ENCODE data around the gene NFATC1. TPM values are rescaled to one million over a fixed set of nuclear protein-coding genes. Genes with fewer than 3 reads are reported as not detected.
A peak's percentile ranks its signal among the peaks of the same experiment; 100 is the strongest.

NFATC1 gene
- total RNA-seq, 2 donors from 2014 or later: 89.4 to 94.8 TPM

DNA sequence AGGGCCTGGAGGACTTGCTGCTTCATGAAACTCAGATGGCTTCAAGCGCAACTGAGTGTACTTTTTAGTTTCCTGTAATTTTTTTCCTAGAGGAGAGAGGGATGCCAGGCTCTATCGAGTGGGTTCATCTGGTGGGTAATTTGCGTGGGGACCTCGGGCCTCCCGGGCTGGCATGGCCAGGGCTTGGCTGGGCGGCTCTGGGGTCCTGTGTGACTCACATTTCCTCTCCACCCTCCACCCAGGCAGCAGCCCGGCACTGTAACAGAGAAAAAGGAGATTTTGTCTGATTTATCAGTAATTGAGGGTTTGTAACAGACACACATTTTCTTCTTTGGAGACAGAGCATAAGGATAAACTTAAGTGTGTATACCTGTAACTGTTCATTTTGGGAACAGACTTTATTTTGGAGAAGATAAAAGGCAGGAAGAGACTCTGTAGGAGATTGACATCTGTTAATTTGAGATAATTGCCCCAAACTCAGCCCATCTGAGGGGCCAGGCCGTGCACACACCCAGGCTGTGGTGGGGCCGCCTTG lies 64.3 kb downstream of the NFATC1 start:
- Mint-ChIP-seq H3K27ac (peak overlapping the region; percentile 85 to 94), H3K36me3 (peaks cover 0 to 4% of the 10 kb centered on the region in 2 donors)

DNA sequence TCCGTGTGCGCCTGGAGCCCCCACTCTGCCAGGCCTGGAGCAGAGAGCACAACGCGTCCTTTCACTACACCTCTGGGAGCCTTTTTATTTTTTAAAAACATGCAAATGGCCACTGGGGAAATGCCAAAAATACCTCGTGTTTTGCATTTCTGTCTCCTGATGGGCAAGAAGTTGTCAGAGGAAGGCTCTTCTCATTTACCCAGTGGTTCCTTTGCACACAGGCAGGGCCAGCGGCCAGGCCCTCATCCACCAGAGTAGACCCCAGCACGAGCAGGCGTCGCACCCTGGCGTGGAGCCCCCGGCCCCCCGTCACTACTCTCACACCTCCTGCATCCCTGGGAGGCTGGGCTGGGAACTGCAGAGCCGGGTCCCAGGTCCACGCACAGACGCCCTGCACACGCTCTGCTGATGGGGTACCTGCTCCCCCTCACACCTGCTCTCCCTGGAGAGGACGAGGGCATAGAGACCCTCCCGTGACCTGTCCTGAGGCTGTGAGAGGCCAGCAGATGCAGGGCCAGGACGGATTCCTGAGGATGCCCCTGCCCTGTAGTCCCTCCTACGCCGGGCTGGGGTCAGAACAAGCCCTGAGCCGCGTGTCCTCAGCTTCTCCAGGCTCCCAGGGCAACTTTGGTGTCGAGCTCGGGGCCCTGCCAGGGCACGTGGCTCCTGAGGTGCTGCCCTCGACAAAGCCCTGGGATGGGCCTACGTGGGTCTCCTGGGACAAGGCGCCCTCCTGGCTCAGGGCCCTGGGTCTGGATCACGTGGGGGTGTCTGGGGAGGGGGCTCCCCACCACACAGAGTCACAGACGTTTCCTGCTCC lies 65.0 kb downstream of the NFATC1 start:
- H3K36me3 Mint-ChIP-seq: peaks cover 0 to 4% of the 10 kb centered on the region in 2 donors
- H3K27ac Mint-ChIP-seq: peak overlapping the region; percentile 85 to 94
- no peaks in the 10 kb centered on the region for H3K9me3 Mint-ChIP-seq
- no peak for ATAC-seq
- no peak for DNase-seq (ENCODE audit: low spot score in 2 of 2)

More for the DNA sequence above, 64.3 kb downstream of the NFATC1 start:
- H3K9me3 Mint-ChIP-seq: no peaks in the 10 kb centered on the region
- DNase-seq (ENCODE audit: low spot score in 2 of 2) (no peak), ATAC-seq (no peak)

DNA sequence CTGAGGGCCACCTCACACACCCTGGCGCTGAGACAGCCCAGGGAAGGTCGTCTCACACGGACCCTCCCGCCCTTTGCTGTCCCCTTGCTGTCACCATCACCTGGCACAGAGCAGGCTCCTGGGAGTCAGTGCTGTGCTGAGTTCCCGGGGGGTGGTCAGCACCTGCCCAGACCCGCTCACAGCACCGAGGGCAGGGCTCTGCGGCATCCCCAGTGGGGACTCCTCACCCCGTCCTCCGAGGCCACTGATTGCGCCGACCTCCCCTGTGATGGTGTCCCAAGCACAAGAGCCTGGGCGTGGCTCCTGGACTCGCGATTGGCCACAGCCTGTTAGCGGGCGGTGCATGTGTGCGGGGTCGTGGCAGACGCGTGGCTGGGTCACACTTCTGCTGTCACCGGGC lies 65.9 kb downstream of the NFATC1 start:
- H3K9me3 Mint-ChIP-seq: no peaks in the 10 kb centered on the region
- H3K36me3 Mint-ChIP-seq: peaks cover 1 to 4% of the 10 kb centered on the region in 2 donors
- DNase-seq (ENCODE audit: low spot score in 2 of 2) (no peak), ATAC-seq (no peak)
- peak overlapping the region; percentile 40 to 62 for H3K27ac Mint-ChIP-seq

DNA sequence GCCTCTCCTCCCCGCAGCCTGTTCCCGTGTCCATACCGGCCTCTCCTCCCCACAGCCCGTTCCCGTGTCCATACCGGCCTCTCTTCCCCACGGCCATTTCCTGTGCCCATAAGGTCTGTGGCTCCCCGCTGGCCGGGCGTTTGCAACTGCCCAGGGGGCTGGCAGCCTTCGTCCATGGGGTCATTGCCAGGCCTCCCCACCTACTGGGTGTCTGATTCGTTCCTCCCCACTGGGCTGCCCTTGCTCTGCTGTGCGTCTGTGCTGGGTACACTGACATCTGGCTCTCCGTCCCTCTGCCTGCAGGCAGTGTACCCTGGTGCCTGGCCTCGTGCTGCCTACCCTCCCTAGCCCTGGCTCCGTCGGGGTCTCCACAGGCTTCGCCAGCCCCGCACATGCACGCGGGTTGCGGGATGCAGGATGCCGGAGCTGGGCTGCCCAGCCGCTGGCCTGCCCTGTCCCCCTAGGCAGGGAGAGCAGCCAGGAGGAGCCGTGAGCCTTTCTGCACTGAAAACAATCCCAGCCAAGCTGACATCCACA lies 67.8 kb downstream of the NFATC1 start:
- peak overlapping the region in 1 of 2 donors; percentile 46 for H3K27ac Mint-ChIP-seq
- H3K9me3 Mint-ChIP-seq: no peaks in the 10 kb centered on the region
- peaks cover 4 to 7% of the 10 kb centered on the region in 2 donors for H3K36me3 Mint-ChIP-seq
- ATAC-seq (no peak), DNase-seq (ENCODE audit: low spot score in 2 of 2) (no peak)

DNA sequence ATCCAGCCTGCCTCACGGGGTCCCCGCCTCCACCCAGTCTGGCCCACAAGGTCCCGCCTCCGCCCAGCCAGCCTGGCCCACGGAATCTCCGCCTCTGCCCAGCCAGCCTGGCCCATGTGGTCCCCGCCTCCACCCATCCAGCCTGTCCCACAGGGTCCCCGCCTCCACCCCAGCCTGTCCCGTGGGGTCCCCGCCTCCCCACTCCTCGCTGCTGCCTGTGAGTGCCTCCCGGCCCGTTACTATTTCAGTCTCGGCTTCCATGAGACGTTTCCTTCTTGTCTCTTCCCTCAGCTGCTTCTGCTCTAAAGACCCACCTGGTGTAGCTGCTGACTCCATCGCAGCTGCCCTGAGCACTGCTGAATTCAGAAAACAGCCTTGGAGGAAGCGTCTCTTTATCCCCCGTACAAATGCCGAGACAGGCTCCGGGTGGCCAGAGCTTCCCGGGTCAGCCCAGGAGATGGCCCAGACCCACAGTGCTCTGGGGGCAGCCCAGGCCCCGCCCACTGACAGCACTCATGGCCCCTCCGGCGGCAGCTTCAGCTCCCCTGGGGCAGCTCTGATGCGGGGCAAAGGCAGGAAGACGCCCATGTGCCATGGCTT lies 69.8 kb downstream of the NFATC1 start:
- Mint-ChIP-seq H3K36me3 (peaks cover 0 to 11% of the 10 kb centered on the region in 2 donors), H3K27ac (peak overlapping the region; percentile 72 to 79), H3K9me3 (no peaks in the 10 kb centered on the region)
- DNase-seq (ENCODE audit: low spot score in 2 of 2): no peak
- ATAC-seq: peak in 1 of 2 donors; percentile 24

DNA sequence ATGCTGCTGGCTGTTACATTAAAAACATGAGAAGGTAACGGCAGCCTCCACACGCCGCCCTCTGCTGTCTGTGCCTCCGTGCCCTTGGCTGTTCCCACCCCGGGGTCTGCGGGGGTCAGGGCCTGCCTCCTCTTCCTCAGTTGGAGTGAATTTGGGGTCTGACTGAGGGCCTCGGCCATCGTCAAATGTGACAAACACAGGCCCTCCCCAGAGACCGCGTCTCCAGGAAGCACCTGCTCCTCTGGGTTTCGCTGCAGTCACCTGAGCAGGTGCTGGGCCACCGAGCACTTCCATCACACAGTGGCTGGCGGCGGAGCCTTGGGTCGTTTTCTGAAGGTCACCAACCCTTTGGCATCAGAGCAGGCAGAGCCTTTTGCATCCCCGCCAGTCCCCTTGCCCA lies 70.9 kb downstream of the NFATC1 start:
- Mint-ChIP-seq H3K36me3 (peaks cover 10 to 13% of the 10 kb centered on the region in 2 donors), H3K27ac (peak overlapping the region; percentile 74 to 91), H3K9me3 (no peaks in the 10 kb centered on the region)
- ATAC-seq (no peak), DNase-seq (ENCODE audit: low spot score in 2 of 2) (no peak)

DNA sequence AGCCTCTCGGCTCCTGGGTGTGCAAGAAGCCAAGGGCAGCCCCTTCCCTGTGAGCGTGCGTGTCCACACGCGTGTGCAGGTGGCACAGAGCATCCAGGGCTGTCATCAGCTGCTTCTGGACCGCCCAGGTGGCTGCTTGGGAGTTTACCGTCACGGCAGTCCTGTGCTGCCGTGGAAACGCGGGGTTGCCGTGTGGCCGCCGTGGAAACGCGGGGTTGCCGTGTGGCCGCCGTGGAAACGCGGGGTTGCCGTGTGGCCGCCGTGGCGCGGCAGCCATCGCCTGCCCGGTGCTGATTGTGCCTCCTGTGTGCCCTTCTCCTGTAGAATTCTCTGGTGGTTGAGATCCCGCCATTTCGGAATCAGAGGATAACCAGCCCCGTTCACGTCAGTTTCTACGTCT lies 71.4 kb downstream of the NFATC1 start:
- no peak for ATAC-seq
- Mint-ChIP-seq H3K9me3 (no peaks in the 10 kb centered on the region), H3K27ac (peak overlapping the region in 1 of 2 donors; percentile 74), H3K36me3 (peaks cover 15% of the 10 kb centered on the region in 2 donors)
- DNase-seq (ENCODE audit: low spot score in 2 of 2): no peak

DNA sequence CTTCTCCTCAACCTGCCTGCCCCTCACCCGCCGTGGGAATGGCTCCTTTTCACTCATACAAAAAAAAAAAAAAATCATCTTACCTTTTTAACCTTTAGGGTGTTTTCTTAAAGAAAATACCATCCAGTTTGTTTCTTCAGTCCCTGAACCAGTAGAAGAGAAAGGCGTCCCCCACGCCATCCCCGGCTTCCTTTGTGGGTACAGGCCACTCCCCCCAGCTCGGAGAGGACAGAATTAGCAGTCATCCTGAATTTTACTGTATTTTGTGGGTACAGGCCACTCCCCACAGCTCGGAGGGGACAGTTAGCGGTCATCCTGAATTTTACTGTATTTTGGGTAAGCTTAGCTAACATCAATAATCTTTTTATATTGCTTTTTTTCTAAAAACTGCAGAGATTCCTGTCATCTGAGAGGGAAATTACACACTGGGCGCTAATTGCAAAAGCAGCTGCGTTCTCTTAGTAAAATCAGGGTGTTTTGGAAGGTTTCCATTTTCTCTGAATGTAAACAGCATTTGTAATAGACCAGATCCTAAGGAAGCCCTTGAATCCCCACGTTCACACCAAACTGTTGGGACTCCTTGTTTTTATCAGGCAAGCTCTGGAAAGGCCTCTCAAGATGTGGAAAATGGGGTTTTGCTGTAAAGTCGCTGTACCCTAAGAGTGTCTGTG lies 72.5 kb downstream of the NFATC1 start:
- ATAC-seq (no peak), DNase-seq (ENCODE audit: low spot score in 2 of 2) (no peak)
- peaks cover 21 to 26% of the 10 kb centered on the region in 2 donors for H3K36me3 Mint-ChIP-seq
- peak overlapping the region in 1 of 2 donors; percentile 65 for H3K27ac Mint-ChIP-seq
- H3K9me3 Mint-ChIP-seq: peaks cover 0 to 3% of the 10 kb centered on the region in 2 donors

DNA sequence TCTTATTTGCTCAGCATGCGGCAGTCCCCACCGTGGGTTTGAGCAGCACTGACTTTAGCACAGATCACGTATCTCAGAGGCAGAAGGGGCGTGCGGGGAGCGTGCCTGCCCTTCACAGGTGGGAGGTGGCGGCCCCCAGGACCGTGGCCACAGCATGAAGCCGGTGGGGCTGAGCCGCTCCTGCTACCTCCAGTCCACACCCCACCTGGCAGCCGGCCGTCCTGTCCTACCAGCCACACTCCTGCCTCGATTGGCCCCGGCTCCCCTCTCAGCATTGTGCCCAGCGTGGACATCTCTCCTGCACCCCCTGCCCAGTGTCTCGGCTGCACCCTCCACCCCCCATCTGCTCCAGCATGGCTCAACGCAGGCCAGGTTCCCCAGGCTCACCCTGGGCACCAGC lies 73.6 kb downstream of the NFATC1 start:
- peak overlapping the region in 1 of 2 donors; percentile 9 for H3K27ac Mint-ChIP-seq
- no peak for DNase-seq (ENCODE audit: low spot score in 2 of 2)

DNA sequence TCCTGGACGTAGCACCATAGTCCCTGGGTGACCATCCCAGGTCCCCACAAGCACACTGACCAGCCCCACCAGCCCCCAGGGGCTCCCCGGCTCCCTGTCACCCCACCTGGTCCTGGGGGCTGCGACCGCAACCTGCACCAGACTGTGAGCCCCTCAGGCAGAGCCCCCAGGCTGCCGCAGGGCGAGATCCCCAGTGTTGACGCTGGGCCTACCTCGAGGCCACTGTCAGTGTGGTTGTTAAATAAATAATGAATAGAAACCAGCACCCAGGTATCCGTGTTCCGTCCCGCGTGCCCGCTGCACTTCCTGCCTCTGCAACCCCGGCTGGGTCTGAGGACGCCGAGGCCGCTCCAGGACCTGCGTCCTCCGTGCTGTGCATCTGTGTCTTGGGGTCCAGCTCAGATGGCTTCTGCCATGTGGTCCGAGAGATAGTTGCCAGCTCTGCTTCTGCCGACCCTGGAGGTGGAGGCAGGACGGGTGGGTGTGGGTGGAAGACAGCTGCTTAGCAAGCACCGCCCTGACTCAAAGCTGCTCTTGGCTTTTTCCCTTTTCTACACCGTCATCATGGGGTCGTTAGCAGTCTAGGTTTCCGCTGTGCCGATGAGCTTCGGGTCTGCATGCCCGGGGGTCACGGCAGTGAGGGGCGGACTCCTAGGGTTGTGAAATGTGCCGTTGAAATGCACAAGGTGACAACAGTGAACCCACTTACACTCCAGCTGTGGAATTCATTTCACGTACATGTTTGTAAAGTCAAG lies 74.2 kb downstream of the NFATC1 start:
- ATAC-seq (no peak), DNase-seq (ENCODE audit: low spot score in 2 of 2) (no peak)
- Mint-ChIP-seq H3K36me3 (peaks cover 24 to 26% of the 10 kb centered on the region in 2 donors), H3K27ac (peak overlapping the region; percentile 54 to 81), H3K9me3 (peaks cover 0 to 3% of the 10 kb centered on the region in 2 donors)

More for the DNA sequence above, 73.6 kb downstream of the NFATC1 start:
- no peak for ATAC-seq
- Mint-ChIP-seq H3K9me3 (peaks cover 0 to 3% of the 10 kb centered on the region in 2 donors), H3K36me3 (peaks cover 24 to 26% of the 10 kb centered on the region in 2 donors)

DNA sequence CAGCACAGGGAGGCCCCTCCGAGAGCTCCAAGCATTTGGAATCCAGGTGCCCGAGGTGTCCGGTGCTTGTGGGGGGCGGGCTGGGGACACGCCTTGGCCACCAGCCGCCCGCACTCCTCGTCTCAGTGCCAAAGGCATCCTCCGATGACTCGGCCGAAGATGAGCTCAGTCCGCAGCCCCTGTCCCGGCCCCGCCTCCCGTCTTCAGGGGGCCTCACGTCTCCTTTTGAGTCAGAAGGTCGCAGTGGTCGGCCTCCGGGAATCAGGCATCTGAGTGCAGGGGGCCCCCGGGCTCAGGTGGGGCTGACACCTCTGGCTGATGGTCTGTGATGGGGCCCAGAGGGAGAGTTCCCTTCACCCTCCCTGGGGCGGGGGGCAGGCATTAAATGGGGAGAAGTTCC lies 74.8 kb downstream of the NFATC1 start:
- ATAC-seq (no peak), DNase-seq (ENCODE audit: low spot score in 2 of 2) (no peak)
- Mint-ChIP-seq H3K9me3 (peaks cover 0 to 3% of the 10 kb centered on the region in 2 donors), H3K27ac (peak overlapping the region; percentile 54 to 81), H3K36me3 (peaks cover 24 to 26% of the 10 kb centered on the region in 2 donors)

DNA sequence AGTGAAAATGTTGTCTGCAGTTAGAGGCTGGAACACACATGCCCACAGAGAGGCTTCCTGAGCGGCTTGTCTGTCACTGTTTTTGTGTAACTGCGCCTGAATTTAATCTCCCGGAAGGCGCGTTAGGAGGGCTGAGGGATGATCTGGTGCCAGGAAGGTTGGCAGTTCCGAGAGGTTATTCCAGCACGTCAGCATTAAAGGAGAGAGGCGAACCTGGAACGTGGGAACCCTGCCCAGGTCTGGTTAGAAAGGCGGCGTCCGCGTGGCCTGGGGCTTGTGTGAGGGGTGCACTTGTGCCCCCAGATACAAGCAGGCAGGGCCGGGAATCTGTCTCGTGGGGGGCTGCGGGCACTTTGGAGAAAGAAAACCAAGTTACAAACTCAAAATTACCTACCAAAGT lies 75.3 kb downstream of the NFATC1 start:
- Mint-ChIP-seq H3K27ac (peak overlapping the region; percentile 54 to 81), H3K36me3 (peaks cover 24 to 26% of the 10 kb centered on the region in 2 donors)

DNA sequence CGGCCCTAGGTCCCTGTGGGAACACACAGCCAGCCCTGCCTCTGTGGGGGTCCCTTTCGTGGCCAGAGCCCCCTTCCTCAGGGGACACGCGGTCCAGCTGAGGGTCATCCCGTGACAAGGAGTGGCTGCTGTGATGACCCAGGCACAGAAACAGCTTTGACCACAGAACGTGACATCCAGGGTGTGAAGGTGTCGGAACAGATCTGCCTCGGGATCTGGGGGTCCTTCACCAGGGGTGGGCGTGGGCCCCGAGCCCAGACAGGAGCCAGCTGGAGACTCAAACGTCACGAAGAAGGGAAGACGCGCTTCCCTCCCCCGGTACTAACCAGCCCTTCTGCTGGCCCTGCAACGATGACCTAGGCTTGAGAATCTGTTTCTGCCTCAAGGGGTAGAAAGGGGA lies 75.9 kb downstream of the NFATC1 start:
- Mint-ChIP-seq H3K9me3 (peaks cover 0 to 3% of the 10 kb centered on the region in 2 donors), H3K36me3 (peaks cover 23 to 26% of the 10 kb centered on the region in 2 donors), H3K27ac (peak overlapping the region; percentile 54 to 81)
- peak in 1 of 2 donors; percentile 3 for ATAC-seq
- no peak for DNase-seq (ENCODE audit: low spot score in 2 of 2)

More for the DNA sequence above, 75.3 kb downstream of the NFATC1 start:
- no peak for ATAC-seq
- no peak for DNase-seq (ENCODE audit: low spot score in 2 of 2)
- H3K9me3 Mint-ChIP-seq: peaks cover 0 to 3% of the 10 kb centered on the region in 2 donors

DNA sequence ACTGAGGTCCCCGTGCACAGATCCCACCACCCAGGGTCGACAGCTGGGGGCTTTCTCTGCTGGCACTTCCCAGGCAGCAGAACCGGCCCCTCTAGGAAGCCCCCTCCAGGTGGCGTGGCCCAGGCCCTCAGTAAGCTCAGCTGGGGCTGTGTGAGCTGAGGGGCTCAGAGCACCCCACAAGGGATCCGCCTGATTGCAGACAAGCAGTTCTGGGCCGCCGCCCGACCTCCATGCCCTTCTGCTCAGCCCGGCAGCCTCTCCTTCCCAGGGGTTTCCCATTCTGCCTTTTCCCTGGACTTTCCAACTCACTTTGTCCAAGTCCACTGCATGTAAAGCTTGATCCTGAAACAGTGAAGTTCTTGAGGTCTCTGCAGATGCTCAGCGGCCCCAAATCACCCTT lies 76.4 kb downstream of the NFATC1 start:
- peaks cover 0 to 3% of the 10 kb centered on the region in 2 donors for H3K9me3 Mint-ChIP-seq
- ATAC-seq (peak; percentile 17 to 31), DNase-seq (ENCODE audit: low spot score in 2 of 2) (no peak)
- H3K27ac Mint-ChIP-seq: peak overlapping the region; percentile 29 to 54
- peaks cover 17 to 26% of the 10 kb centered on the region in 2 donors for H3K36me3 Mint-ChIP-seq

DNA sequence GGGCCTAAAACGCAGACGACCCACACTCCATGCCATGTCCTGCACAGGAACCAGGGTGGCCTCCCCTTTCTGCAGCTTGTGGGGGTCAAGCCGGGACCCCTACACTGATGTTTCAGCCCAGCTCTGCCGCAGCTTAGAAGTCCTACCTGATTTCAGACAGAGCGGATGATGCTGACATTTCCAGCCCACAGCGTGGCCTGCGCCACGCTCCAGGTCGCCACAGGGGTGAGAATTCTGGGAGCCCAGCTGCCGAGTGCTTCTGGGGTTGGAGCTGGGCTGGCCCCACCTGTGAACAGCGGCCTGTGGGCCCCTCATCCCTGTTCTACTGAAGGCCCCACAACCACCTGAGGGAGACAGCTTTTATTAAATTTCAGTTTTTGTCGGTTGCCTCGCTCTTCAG lies 77.2 kb downstream of the NFATC1 start:
- ATAC-seq (peak in 1 of 2 donors; percentile 5), DNase-seq (ENCODE audit: low spot score in 2 of 2) (no peak)
- Mint-ChIP-seq H3K36me3 (peaks cover 16 to 26% of the 10 kb centered on the region in 2 donors), H3K9me3 (peaks cover 0 to 3% of the 10 kb centered on the region in 2 donors), H3K27ac (peak overlapping the region in 1 of 2 donors; percentile 54)
